HepG2 (cell line): Measurements from ENCODE around the gene MTX1. TPM values are rescaled to one million over a fixed set of nuclear protein-coding genes. Genes with fewer than 3 reads are reported as not detected.

Experiments used
- HNF4G ChIP-seq, 2 experiments: sonication (generic) in 1 of 2; formaldehyde crosslinking in 1 of 2; IDR thresholded peaks; 2 replicates each; pipeline versions ENCODE4 v1.4.0 to v1.6.1; 2011 to 2020; ENCODE audit warnings: borderline replicate concordance in 2 of 2, low read depth in 2 of 2, mild to moderate bottlenecking in 2 of 2, low read length in 1 of 2, missing genetic modification reagents in 1 of 2, moderate library complexity in 1 of 2
- KAT7 ChIP-seq: IDR thresholded peaks from 2 replicates; pipeline ENCODE4 v1.6.1; 2018; ENCODE audit warnings: borderline replicate concordance, missing compliant biosample characterization
- KDM2A ChIP-seq: sonication (generic); formaldehyde crosslinking; IDR thresholded peaks from 2 replicates; pipeline ENCODE4 v1.4.0; 2020; ENCODE audit warnings: low read depth, missing genetic modification reagents, borderline replicate concordance
- MATR3 ChIP-seq: sonication (generic); formaldehyde crosslinking; IDR thresholded peaks from 2 replicates; pipeline ENCODE4 v1.4.0; 2020; ENCODE audit warnings: missing genetic modification reagents
- MTA1 ChIP-seq: sonication (generic); formaldehyde crosslinking; IDR thresholded peaks from 2 replicates; pipeline ENCODE4 v1.4.0; 2020; ENCODE audit warnings: missing genetic modification reagents, mild to moderate bottlenecking, borderline replicate concordance
- MXI1 ChIP-seq: IDR thresholded peaks from 3 replicates; pipeline ENCODE4 v1.6.1; 2012; ENCODE audit warnings: low read depth, low read length, inconsistent platforms, borderline replicate concordance
- NFRKB ChIP-seq: fragments of 450-650 bp; IDR thresholded peaks from 2 replicates; pipeline ENCODE4 v1.6.1; 2017
- POGZ ChIP-seq: sonication (generic); formaldehyde crosslinking; IDR thresholded peaks from 2 replicates; pipeline ENCODE4 v1.4.0; 2020; ENCODE audit warnings: mild to moderate bottlenecking, missing genetic modification reagents
- SCMH1 ChIP-seq: sonication (generic); formaldehyde crosslinking; IDR thresholded peaks from 2 replicates; pipeline ENCODE4 v1.9.0; 2021; ENCODE audit warnings: missing genetic modification reagents, mild to moderate bottlenecking, borderline replicate concordance
- SMAD3 ChIP-seq: sonication (generic); formaldehyde crosslinking; IDR thresholded peaks from 2 replicates; pipeline ENCODE4 v1.4.0; 2020; ENCODE audit warnings: missing genetic modification reagents
- ZFP90 ChIP-seq: sonication (generic); formaldehyde crosslinking; IDR thresholded peaks from 2 replicates; pipeline ENCODE4 v1.8.0; 2022; ENCODE audit warnings: missing genetic modification reagents, mild to moderate bottlenecking, inconsistent platforms, borderline replicate concordance
- ZNF552 ChIP-seq: sonication (generic); formaldehyde crosslinking; IDR thresholded peaks from 2 replicates; pipeline ENCODE4 v1.9.0; 2022; ENCODE audit warnings: missing genetic modification reagents, mild to moderate bottlenecking, borderline replicate concordance
- ZNF563 ChIP-seq: sonication (generic); formaldehyde crosslinking; IDR thresholded peaks from 2 replicates; pipeline ENCODE4 v1.8.0; 2022; ENCODE audit warnings: mild to moderate bottlenecking, moderate library complexity, missing genetic modification reagents
- ZNF607 ChIP-seq: sonication (generic); formaldehyde crosslinking; IDR thresholded peaks from 2 replicates; pipeline ENCODE4 v1.5.1; 2020; ENCODE audit warnings: missing genetic modification reagents, mild to moderate bottlenecking, borderline replicate concordance
- ZNF772 ChIP-seq: sonication (generic); formaldehyde crosslinking; IDR thresholded peaks from 2 replicates; pipeline ENCODE4 v1.5.0; 2020; ENCODE audit warnings: mild to moderate bottlenecking, missing genetic modification reagents
- polyA plus RNA-seq, 8 experiments: library from polyadenylated mRNA; depleted of rRNA in 3 of 8; stranded (reverse) in 7 of 8; unstranded in 1 of 8; fragments of >200 nt; fragmentation: Illumina TruSeq in 4 of 8; extraction: Trizol in 4 of 8; gene quantifications; 2 replicates each; pipeline versions ENCODE4 v1.2.1 to v1.2.3, GENCODE V29; 2011 to 2016; ENCODE audit warnings: low read depth in 4 of 8, missing spikeins in 1 of 8, mixed read lengths in 1 of 8; ENCODE audit not compliant: insufficient read depth in 1 of 8
- total RNA-seq, 5 experiments: library from RNA; depleted of rRNA; stranded (reverse); fragments of >200 nt; fragmentation: Illumina TruSeq; extraction: Trizol; gene quantifications; 2 replicates each; pipeline ENCODE4 v1.2.3, GENCODE V29; 2016; ENCODE audit warnings: low read depth in 1 of 5
- TF ChIP-seq, protein P1 (sequence below), 2 experiments: fragments of 450-650 bp in 1 of 2; sonication (generic) in 1 of 2; formaldehyde crosslinking in 1 of 2; IDR thresholded peaks; 2 replicates each; pipeline versions ENCODE4 v1.6.1 to v1.8.0; 2016 to 2022; ENCODE audit warnings: antibody characterized with exemption in 1 of 2, mild to moderate bottlenecking in 1 of 2, missing genetic modification reagents in 1 of 2
- TF ChIP-seq, protein P2 (sequence below): sonication (generic); formaldehyde crosslinking; IDR thresholded peaks from 2 replicates; pipeline ENCODE4 v1.4.0; 2020; ENCODE audit warnings: mild to moderate bottlenecking, missing genetic modification reagents
- TF ChIP-seq, protein P3 (sequence below): sonication (generic); formaldehyde crosslinking; IDR thresholded peaks from 2 replicates; pipeline ENCODE4 v1.4.0; 2020; ENCODE audit warnings: mild to moderate bottlenecking, missing genetic modification reagents

The MTX1 gene
- total and polyA plus RNA-seq, 2 of the 13 experiments (the other 11 are each of a cell fraction or from before 2014, with no cell fraction given) = 64.5 to 72.6 TPM

DNA sequence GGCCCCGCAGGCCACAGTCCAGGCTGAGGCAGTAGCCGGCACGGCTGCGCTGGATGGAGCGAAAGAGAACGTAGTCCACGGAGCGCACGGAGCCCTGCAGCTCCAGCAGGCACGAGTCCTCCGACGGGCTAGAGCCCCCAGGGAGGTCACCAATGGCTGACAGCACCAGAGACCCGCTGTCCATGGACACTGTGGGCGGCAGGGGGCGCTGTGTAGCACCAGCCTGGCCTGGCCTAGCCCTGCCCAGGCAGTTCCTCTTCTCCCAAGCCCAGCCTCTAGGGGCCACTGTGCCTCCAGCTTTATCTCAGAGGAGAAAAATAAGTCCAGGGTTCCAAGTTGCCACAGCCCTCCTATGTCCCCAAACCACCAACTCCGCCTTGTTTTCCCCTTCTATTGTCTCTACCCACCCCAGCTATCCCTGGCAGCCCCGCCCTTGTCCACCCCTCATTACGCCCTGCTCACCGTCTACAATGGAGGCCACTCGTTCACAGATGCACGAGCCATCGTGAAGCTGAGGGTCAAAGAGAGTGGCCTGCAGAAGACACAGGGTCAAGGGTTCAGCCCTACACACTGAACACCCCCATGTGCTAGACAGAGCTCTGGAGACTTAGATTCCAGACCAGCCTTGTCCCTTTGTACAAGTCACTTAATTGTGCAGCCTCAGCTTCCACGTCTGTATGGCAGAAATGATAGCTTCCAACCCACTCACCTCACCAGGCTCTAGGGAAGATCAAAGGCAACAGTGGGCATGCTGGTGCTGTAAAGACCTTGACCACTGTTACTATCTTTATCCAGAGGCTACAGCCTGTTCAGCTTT, 42.3 kb downstream of the MTX1 start (continued):
- TF ChIP-seq, protein P1, sequence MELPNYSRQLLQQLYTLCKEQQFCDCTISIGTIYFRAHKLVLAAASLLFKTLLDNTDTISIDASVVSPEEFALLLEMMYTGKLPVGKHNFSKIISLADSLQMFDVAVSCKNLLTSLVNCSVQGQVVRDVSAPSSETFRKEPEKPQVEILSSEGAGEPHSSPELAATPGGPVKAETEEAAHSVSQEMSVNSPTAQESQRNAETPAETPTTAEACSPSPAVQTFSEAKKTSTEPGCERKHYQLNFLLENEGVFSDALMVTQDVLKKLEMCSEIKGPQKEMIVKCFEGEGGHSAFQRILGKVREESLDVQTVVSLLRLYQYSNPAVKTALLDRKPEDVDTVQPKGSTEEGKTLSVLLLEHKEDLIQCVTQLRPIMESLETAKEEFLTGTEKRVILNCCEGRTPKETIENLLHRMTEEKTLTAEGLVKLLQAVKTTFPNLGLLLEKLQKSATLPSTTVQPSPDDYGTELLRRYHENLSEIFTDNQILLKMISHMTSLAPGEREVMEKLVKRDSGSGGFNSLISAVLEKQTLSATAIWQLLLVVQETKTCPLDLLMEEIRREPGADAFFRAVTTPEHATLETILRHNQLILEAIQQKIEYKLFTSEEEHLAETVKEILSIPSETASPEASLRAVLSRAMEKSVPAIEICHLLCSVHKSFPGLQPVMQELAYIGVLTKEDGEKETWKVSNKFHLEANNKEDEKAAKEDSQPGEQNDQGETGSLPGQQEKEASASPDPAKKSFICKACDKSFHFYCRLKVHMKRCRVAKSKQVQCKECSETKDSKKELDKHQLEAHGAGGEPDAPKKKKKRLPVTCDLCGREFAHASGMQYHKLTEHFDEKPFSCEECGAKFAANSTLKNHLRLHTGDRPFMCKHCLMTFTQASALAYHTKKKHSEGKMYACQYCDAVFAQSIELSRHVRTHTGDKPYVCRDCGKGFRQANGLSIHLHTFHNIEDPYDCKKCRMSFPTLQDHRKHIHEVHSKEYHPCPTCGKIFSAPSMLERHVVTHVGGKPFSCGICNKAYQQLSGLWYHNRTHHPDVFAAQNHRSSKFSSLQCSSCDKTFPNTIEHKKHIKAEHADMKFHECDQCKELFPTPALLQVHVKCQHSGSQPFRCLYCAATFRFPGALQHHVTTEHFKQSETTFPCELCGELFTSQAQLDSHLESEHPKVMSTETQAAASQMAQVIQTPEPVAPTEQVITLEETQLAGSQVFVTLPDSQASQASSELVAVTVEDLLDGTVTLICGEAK (IDR thresholded peaks at IDR 0.05) = no peak
- TF ChIP-seq, protein P1 (CRISPR knock-in tag; IDR thresholded peaks at IDR 0.05) = peak; percentile 8; the same call in 1 of the 2 replicates
- peak; percentile 78; the same call in 1 of the 2 replicates for TF ChIP-seq ZFP90 (CRISPR knock-in tag)
- peak; percentile 77; the same call in 1 of the 2 replicates for TF ChIP-seq KAT7
- peak; percentile 56; the same call in 1 of the 2 replicates for TF ChIP-seq ZNF563 (CRISPR knock-in tag)
- 0 out of 2 replicates have a peak, but pooled peaks have one; percentile 47 for TF ChIP-seq ZNF772 (CRISPR knock-in tag)
- TF ChIP-seq MXI1 = peak; percentile 62; the same call in 1 of the 3 replicates
- TF ChIP-seq ZNF552 (CRISPR knock-in tag) = no peak
- no peak for TF ChIP-seq NFRKB
- no peak for TF ChIP-seq MATR3 (CRISPR knock-in tag)
- TF ChIP-seq POGZ = peak; percentile 16; the same call in 1 of the 2 replicates
- TF ChIP-seq SCMH1 (CRISPR knock-in tag) = no peak
- TF ChIP-seq HNF4G (IDR thresholded peaks at IDR 0.05; ENCODE audit: borderline replicate concordance, low read depth, low read length) = peak; percentile 6; the same call in 1 of the 2 replicates
- peak; percentile 16; the same call in 1 of the 2 replicates for TF ChIP-seq HNF4G (CRISPR knock-in tag; IDR thresholded peaks at IDR 0.05; ENCODE audit: borderline replicate concordance, low read depth)
- no peak for TF ChIP-seq MTA1
- TF ChIP-seq, protein P2, sequence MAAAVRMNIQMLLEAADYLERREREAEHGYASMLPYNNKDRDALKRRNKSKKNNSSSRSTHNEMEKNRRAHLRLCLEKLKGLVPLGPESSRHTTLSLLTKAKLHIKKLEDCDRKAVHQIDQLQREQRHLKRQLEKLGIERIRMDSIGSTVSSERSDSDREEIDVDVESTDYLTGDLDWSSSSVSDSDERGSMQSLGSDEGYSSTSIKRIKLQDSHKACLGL (CRISPR knock-in tag) = no peak
- TF ChIP-seq SMAD3 = 0 out of 2 replicates have a peak, but pooled peaks have one; percentile 31
- TF ChIP-seq KDM2A = peak; percentile 71; the same call in 1 of the 2 replicates
- TF ChIP-seq ZNF607 (CRISPR knock-in tag) = no peak
- TF ChIP-seq, protein P3, sequence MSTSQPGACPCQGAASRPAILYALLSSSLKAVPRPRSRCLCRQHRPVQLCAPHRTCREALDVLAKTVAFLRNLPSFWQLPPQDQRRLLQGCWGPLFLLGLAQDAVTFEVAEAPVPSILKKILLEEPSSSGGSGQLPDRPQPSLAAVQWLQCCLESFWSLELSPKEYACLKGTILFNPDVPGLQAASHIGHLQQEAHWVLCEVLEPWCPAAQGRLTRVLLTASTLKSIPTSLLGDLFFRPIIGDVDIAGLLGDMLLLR (CRISPR knock-in tag) = 0 out of 2 replicates have a peak, but pooled peaks have one; percentile 58
